ENCODE results near the gene GRIK4. TPM values are rescaled to one million over a fixed set of nuclear protein-coding genes. Genes with fewer than 3 reads are reported as not detected.
A peak's percentile ranks its signal among the peaks of the same experiment; 100 is the strongest.
"Not testable (repeated sequence)": the region's sequence is repeated elsewhere in the genome, so short reads cannot be mapped to it uniquely, and the experiment has no call there.

Gene GRIK4
- total RNA-seq, 1 donor from 2014 or later: 0.05 TPM

- DNase-seq (ENCODE audit: low spot score) (no peak), ATAC-seq (no peak)
These were observed 495.4 kb downstream of the GRIK4 start for GRCh38 chr11:121006922-121007321.

GRCh38 chr11:121008551-121008950 is 497.0 kb downstream of the GRIK4 start:
- no peak for DNase-seq (ENCODE audit: low spot score)
- ATAC-seq: no peak

- DNase-seq (ENCODE audit: low spot score) (no peak), ATAC-seq (no peak)
These were observed 500.5 kb downstream of the GRIK4 start for GRCh38 chr11:121012091-121012490.

GRCh38 chr11:121018746-121019145 is 507.2 kb downstream of the GRIK4 start:
- ATAC-seq (no peak), DNase-seq (ENCODE audit: low spot score) (no peak)

- ATAC-seq; DNase-seq (ENCODE audit: low spot score): not testable (repeated sequence)
These were observed 510.2 kb downstream of the GRIK4 start for GRCh38 chr11:121021718-121022117.

- ATAC-seq: peak; percentile 96
- peak; percentile 88 for DNase-seq (ENCODE audit: low spot score)
These were observed 512.6 kb downstream of the GRIK4 start, which contains the start of gene TBCEL for GRCh38 chr11:121023848-121024751. Gene TBCEL (plus strand): TSS chr11:121024102. CDS start chr11:121045691, 21,589 bp downstream.

- peak; percentile 36 for ATAC-seq
- no peak for DNase-seq (ENCODE audit: low spot score)
These were observed 513.4 kb downstream of the GRIK4 start for GRCh38 chr11:121024989-121025388.

GRCh38 chr11:121029153-121029552 is 517.6 kb downstream of the GRIK4 start:
- DNase-seq (ENCODE audit: low spot score): no peak
- ATAC-seq: no peak

- no peak for ATAC-seq
- no peak for DNase-seq (ENCODE audit: low spot score)
These were observed 518.4 kb downstream of the GRIK4 start for GRCh38 chr11:121029813-121030445.

GRCh38 chr11:121031167-121031566 is 519.6 kb downstream of the GRIK4 start:
- ATAC-seq: no peak
- no peak for DNase-seq (ENCODE audit: low spot score)

GRCh38 chr11:121031648-121032047 is 520.1 kb downstream of the GRIK4 start:
- not testable (repeated sequence) for ATAC-seq; DNase-seq (ENCODE audit: low spot score)

GRCh38 chr11:121032546-121032945 is 521.0 kb downstream of the GRIK4 start:
- peak; percentile 54 for ATAC-seq
- DNase-seq (ENCODE audit: low spot score): no peak

GRCh38 chr11:121033635-121034034 is 522.1 kb downstream of the GRIK4 start:
- peak; percentile 78 for ATAC-seq
- no peak for DNase-seq (ENCODE audit: low spot score)

GRCh38 chr11:121035169-121035755 is 523.7 kb downstream of the GRIK4 start:
- DNase-seq (ENCODE audit: low spot score) (no peak), ATAC-seq (peak; percentile 67)

GRCh38 chr11:121035780-121036179 is 524.2 kb downstream of the GRIK4 start:
- DNase-seq (ENCODE audit: low spot score): no peak
- no peak for ATAC-seq

- DNase-seq (ENCODE audit: low spot score): no peak
- no peak for ATAC-seq
These were observed 525.5 kb downstream of the GRIK4 start for GRCh38 chr11:121037016-121037415.

Other genes with a start within 250 kb of the GRIK4 start
- gene TLCD5, start 186.4 kb upstream of the GRIK4 start, total RNA-seq: 0.23 TPM
- 68.7 TPM for gene ARHGEF12, start 175.3 kb upstream of the GRIK4 start, total RNA-seq